Amniotic epithelial cell (primary cell): ENCODE measurements around the gene SLC34A1.
"Not testable (repeated sequence)": the region's sequence is repeated elsewhere in the genome, so short reads cannot be mapped to it uniquely, and the experiment has no call there.

Experiments
- DNase-seq: peaks from one replicate; pipeline ENCODE4 v3.0.0-alpha.2; 2010; ENCODE audit warnings: low read depth

SLC34A1 gene

DNA sequence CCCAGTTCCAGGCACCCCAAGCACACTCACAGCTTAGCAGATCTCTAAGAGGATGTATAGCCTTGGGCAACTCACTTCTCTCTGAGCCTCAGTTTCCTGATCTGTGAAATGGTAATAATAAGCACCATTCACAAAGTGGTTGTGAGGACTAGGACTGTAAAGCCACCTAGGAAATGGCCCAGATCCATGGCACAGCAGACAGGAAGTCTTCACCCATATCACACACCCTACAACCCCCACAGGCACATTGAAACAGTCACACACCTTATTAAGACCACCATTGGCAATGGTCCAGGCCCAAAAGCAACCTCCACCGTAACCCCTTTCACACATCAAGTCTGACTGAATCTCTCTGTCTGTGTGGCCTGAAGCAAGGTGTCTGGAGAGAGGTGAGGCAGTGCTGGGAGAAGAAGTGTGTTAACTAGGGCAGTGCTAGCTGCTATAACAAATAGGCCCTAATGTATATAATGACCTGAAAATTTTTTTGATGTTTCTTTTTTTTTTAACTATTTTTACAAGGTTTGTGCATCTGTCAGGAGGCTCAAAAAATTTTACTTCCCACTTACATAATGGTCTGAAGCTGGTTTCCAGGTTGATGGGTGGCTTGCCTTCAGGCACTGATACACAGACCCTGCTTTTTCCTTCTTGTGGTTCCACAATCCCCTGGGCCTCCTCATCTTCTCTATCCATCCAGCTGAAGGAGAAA lies 28.9 kb upstream of the SLC34A1 start:
- DNase-seq = no peak

DNA sequence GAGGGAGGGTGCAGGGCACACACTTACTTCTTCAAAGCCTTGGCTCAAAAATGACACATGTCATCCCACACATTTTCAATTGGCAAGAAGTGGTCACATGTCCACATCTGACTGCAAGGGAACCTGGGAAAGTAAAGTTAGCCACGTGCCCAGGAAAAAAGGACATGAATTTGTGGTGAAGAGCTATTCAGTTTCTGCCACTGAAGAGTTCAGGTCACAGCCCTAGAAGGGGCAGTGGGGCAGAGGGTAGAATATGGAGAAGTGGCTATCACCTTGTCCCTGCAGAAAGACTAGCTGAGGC lies 28.4 kb upstream of the SLC34A1 start:
- no peak for DNase-seq

DNA sequence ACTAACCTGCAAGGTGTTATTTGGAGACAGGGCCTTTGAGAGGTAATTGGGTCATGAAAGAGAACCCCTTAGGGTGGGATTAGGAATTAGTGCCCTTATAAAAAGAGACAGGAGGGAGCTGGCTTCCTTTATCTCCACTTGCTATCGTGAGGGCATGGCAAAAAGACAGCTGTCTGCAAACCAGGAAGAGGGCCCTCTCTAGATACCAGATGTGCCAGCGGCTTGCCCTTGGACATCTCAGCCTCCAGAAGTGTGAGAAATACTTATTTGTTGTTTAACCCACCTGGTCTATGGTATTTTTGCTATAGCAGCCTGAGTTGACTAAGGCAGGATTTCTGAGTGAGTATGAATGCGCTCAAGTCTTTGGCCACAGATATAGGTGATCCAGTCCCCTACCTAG lies 27.5 kb upstream of the SLC34A1 start:
- DNase-seq = no peak

DNA sequence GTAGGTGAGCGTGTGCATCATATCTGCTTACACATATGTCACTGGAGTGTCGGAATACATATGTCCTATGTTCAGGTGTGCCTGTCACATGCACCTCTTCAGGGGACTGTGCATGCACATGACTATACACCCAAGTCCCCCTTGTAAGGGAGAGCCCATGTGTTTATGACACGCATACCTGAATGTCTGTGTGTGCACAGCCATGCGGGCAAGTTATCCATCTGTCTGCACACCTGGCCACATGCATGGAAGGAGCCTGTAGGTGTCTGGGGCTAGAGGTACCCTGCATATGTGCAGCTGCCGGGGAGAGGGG lies 27.1 kb upstream of the SLC34A1 start:
- no peak for DNase-seq

DNA sequence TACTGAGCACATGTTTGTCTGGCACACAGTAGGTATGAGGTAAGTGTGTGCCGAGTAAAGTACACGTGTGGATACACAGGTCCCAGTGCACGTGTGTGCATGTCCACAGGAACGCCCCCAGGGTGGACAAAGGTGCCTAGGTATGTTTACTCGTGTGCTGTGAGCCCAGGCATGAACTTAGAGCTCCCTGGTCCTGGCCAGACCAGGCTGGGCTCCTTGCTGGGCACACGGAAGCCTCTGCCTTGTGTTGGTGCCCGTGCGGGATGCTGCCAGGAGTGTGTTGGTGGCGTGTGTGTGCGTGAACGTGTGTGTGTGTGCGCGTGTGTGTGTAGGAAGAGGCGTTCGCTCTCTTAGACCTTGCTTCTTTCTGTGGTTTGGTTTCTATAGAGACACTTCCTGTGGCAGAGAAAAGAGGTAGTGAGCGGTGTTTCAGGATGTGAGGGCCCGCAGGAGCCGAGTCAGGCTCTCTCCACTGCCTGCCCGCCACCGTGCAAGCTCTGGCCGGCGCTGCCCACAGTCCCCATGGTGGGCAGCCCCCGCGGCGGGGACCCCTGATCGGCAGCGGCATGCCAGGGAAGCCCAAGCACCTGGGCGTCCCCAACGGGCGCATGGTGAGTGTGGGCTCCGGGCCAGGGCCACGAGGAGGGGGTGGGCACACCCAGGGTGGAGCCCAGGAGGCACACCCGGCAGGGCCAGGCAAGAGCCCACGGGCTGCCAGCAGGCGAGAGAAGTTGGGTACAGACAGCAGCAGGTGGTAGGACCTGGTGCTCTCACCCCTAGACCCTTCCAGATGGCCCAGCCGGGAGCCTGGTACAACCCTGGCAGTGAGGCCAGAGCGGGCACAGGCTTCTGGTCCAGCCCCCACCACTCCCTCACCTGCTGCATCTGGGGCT lies 26.5 kb upstream of the SLC34A1 start, which contains the start of gene RGS14:
Gene RGS14, plus strand, starts transcription at position 466 of the 893 bp plus-strand sequence. Its CDS starts 101 bp downstream, at position 567.
- DNase-seq = peak; percentile 56

DNA sequence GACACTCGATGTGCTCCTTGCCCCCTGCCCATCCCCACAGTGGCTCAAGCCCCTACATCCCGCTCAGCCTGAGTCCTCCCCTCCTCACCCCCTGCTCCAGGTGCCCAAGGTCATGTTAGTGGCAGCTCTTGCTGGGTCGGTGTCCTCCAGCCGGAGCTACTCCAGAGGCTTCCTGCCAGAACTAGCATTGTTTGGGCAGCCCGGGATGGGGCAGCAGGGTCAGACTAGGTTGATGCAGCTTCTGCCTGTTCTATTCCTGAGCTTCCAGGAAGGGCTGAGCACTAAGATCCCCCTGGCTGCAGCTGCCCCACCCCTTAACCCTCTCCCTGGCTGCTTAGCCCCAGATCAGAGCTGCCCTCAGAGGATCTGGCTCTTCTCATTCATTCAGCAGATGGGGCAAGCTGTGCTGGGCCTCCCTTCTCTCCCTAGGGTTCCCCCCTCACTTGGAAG lies 25.8 kb upstream of the SLC34A1 start:
- DNase-seq = no peak

DNA sequence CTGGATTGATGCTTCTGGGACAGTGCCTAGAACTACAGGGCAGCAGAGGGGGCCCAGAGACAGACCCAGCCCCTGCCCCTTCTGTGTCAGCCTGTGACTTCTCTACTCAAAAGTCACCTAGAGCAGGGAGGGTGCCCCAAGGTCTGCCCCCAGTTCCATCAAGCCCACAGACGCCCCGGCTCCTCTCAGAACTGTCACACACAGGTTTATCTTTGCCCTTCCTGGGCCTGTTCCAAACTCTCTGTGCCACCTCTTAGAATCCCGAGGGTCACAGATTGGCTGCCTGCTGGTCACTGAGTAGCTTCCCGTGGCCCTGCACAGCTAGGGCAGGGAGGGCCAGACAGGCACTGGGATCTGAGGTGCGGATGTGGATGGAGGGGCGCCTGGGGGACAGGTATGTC lies 24.8 kb upstream of the SLC34A1 start:
- DNase-seq = no peak

DNA sequence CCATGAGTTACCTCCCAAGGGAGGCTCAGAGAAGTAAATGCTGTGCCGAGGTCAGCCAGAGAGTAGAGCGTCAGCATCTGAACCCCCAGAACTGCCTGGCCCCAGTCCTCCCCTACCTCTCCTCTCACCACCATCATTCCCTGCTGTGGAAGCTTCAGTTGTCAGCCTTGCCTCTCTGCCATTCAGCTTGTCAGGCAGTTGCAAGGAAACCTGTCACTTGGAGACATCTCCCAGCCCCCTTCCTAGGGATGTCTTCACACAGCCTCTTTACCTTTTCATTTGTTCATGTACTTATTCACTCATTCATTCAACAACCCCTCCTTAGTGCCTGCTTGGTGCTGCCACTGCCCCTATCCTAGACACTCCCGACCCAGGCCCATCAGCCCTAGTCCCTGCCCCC lies 24.4 kb upstream of the SLC34A1 start:
- DNase-seq = no peak

DNA sequence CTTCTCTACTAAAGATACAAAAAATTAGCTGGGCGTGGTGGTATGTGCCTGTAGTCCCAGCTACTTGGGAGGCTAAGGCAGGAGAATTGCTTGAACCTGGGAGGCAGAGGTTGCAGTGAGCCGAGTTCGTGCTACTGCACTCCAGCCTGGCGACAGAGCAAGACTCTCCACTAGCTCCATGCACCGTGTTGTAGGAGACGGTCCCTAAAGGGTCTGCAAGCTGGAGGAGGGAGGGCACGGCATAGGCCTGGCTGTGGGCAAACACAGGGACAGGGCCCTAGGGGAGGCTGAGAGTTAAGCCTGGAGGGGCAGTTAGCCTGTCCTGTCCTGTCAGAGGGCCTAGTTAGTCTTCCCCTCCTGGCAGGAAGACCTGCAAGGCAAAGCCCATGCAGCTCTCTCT lies 23.5 kb upstream of the SLC34A1 start:
- not testable (repeated sequence) for DNase-seq

DNA sequence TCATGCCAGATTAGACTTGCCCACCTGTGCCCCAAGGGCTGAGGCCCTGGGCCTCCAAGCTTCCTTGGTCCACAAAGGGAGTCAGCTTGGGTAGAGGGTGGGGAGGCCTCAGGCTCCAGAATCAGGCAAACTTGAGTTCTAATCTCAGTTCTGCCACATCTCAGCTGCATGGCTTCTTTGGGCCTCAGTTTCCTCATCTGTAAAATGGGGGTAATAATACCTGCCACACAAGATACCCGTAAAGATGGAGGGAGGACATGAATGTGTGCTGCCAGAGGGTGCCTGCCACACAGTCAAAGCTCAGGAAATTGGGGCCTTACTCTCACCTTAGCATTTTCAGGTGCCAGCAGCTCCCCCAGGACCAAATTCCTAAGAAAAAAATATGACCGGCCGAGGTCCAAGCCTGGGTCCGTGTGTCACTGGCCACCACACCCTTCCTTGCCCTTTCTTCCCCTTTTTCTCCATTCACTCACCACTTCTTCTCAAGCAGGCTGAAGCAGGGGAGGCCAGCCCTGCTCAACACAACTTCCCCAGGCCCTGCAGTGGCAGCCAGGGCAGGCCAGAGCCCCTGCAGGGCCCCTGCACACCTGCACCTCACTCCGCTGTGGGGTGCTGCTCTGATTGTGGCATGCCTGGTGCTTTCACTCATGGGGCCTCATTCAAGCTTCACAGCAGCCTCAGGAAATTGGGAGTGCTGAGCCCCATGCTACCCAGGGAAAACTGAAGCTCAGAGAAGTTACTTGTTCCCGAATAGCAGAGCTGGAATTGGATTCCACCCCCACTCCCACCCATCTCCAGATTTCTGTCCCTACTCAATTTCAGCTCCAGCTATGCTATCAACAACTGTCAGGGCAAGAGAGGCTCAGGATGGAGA lies 22.6 kb upstream of the SLC34A1 start:
- DNase-seq = no peak

DNA sequence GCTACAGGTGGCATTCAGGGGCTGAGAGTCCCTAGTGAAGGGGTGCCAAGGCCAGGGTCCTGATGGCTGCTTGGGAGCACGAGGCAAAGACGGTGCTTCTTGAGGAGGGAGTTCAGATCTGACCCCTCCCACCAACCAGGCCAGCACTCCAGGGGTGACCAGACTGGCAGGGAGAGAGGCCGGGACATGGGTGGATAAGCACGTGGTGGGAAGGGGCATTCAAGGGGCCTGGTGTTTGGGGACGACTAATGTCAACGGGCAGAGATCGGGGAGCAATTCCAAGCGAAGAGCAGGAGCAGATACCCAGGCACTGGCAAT lies 22.0 kb upstream of the SLC34A1 start:
- no peak for DNase-seq

DNA sequence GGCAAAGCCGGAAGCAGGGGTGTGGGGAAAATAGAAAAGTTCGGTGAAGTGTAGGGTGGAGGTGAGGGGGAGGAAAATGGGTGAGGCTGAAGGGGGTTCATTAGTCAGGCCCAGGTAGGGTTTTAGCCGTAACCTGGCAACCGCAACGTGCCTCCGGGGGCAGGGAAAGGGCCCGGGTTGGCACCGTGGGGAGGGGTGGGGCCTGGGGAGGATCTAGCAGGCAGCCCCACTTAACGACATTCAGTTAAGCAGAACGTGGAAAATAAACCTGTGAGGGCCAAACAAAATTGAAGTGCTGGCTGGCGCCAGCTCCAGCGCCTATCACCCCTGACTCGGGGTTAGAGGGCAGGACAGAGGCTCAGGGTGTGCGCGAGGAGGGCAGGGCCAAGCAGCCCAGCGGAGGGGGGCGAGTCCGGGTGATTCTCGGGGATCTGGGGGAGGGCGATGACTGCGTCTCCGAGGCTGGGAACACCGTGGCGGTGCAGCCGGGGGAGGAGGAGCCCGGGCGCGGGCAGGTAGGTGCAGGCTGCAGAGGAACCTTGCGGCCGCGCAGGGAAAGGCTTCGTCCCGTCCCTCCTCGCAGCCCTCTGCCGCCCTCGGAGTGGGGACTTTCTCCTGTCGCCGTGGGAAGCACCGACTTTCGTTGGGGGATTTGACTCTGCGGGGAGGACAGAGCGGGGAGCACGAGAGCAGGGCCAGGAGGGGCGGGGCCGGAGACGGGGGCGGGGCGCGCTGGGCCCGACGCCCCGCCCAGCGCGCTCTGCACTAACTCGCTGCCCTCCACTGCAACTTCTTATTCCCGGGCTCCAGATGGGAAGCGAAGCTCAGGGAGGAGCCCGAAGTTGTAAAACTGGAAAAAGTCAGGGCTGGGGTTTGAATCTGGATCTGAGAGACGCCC lies 21.4 kb upstream of the SLC34A1 start:
- DNase-seq = no peak

DNA sequence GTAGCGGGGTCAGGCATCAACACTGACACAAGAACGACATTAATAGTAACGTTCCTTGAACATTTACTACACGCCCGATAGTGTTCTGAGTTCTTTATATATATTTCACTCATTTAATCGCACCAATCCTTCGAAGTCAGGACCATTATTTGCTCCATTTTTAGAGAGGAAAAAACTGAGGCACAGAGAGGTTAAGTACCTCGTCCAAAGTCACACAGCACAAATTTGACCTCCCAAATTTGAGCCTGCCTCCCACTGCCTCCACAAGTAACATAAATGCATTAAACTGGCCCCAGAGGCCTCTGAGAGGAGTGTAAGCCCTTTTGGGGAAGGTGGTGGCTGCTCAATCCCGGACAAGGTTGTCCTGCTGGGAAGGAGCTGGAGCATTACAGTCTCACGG lies 20.7 kb upstream of the SLC34A1 start:
- DNase-seq = no peak

DNA sequence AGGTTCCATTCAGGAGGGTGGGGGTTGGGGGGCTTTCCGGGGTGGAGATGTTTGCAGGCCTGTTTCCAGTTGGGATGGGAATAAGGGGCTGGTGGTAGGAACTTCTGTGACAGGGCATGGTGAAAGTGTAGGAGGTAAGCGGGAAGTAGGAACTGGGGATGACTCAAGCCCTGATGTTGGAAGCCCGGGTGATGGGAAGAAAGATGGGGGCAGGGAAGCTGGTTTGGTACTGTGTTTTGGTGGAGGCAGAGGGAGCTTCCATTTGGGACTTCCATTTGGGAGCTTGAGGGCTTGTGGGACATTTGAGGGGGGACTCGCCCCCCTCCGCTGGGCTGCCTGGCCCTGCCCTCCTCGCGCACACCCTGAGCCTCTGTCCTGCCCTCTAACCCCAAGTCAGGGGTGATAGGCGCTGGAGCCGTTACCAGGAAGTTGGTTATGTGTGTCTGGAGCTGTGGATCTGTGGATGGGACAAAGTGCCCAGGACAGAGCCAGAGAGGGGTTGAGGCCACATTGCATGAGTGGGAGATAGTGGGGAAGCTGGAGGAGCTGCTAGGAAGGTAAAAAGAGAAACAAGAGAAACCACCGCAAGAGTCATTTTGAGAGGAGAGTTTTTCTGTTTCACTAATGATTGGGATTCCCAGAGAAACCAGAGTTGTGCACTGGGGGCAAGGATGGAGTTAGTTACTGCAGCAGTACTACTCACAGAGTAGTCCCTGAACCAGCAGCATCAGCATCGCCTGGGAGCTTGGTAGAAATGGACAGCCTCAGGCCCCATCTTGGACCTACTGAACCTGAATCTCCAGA lies 19.9 kb upstream of the SLC34A1 start:
- peak; percentile 40 for DNase-seq

DNA sequence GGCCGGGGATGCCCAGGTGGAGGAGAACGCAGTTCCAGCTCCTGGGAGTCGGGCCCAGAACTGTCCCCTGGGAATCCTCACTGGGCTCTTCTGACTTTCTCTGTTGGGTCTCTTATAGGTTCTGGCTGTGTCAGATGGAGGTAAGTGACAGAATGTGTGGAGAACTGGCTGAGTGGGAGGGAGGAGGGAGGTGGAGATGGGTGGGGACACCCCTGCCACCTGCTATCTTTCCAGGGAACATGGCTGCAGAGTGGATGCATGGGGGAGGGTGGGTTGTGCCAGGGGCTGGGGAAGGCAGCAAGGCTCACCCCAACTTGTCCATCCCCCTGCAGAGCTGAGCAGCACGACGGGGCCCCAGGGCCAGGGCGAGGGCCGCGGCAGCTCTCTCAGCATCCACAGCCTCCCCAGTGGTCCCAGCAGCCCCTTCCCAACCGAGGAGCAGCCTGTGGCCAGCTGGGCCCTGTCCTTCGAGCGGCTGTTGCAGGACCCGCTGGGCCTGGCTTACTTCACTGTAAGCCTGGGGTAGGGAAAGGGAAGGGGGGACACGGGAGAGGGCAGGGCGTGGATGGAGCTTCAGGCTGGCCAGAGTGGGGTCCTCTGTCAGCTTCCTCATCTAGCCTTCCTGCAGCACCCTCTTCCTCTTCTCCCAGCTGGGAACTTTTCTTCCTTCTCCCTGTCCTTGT lies 18.2 kb upstream of the SLC34A1 start:
- DNase-seq = no peak

DNA sequence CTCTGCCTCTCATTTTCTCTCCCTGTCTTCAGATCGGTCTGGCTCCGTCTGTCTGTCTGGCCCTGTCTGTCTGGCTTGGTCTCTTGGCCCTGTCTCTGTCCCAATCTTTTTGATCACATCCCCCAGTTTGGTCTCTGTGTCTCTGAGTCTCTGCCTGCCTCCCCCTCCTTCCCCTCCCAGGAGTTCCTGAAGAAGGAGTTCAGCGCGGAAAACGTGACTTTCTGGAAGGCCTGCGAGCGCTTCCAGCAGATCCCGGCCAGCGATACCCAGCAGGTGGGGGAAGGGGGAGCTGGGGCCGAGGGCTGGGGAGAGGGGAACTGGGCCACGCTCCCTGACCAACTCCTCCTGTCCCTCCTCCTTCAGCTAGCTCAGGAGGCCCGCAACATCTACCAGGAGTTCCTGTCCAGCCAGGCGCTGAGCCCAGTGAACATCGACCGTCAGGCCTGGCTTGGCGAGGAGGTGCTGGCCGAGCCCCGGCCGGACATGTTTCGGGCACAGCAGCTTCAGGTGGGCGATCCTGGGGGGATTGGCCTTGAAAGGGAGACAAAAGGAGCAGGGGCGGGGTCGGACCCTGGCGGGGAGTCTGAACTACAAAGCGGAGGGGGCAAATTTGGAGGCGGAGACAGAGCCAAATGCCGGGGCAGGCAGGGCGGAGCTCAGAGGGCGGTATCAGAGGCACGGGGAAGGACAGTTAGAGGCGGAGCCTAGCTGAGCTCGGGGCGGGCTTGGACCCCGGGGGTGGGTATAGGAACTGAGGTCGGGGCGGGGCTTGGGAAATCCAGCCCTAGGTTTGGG lies 17.5 kb upstream of the SLC34A1 start:
- DNase-seq = peak; percentile 77

DNA sequence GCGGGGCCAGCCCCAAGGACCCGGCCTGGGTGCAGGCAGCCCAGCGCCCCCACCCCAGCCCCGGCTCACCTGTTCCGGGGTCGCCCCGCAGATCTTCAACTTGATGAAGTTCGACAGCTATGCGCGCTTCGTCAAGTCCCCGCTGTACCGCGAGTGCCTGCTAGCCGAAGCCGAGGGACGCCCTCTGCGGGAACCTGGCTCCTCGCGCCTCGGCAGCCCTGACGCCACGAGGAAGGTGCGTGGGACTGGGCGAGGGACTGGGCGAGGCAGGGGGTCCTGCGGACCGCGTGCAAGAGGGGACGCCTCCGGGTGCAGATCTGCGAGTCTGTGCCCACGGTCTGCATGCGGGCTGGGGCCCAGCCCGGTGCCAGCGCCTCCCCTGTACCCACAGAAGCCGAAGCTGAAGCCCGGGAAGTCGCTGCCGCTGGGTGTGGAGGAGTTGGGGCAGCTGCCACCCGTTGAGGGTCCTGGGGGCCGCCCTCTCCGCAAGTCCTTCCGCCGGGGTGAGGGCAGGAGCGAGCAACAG lies 16.8 kb upstream of the SLC34A1 start:
- DNase-seq = no peak

DNA sequence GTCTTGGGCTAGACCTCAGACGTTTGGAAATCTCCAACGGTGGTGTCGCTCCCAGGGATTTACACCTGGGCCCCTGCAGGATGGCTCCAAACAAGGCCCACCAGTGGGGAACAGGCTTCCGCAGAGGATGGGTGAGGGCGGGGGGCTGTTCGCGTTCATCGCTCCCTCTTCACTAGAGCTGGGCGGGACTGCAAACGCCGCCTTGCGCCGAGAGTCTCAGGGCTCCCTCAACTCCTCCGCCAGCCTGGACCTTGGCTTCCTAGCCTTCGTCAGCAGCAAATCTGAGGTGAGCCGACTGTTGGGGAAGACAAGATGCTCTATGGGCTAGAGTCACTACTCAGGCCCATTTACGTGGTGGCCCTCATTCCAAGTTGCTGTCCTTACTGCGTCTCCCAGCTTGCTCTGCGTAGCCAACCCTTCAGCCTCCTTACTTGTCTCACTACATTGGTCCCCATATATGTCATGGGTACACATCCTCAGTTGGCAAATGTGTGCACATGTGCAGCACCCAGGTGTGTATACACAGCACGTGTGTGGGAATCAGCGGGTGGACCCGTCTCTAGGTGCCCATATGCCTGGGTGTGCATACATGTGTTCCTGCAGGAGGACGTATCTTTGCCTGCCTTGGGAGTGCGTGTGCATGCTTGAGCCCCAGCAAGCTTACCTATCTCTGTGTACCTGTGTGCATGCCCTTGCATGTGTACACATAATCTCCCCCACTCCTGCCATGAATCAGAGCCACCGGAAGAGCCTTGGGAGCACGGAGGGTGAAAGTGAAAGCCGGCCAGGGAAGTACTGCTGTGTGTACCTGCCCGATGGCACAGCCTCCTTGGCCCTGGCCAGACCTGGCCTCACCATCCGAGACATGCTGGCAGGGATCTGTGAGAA lies 16.0 kb upstream of the SLC34A1 start:
- no peak for DNase-seq
